ENCODE results near the gene SLC30A10.
"Not testable (repeated sequence)": the region's sequence is repeated elsewhere in the genome, so short reads cannot be mapped to it uniquely, and the experiment has no call there.

Gene SLC30A10

DNA sequence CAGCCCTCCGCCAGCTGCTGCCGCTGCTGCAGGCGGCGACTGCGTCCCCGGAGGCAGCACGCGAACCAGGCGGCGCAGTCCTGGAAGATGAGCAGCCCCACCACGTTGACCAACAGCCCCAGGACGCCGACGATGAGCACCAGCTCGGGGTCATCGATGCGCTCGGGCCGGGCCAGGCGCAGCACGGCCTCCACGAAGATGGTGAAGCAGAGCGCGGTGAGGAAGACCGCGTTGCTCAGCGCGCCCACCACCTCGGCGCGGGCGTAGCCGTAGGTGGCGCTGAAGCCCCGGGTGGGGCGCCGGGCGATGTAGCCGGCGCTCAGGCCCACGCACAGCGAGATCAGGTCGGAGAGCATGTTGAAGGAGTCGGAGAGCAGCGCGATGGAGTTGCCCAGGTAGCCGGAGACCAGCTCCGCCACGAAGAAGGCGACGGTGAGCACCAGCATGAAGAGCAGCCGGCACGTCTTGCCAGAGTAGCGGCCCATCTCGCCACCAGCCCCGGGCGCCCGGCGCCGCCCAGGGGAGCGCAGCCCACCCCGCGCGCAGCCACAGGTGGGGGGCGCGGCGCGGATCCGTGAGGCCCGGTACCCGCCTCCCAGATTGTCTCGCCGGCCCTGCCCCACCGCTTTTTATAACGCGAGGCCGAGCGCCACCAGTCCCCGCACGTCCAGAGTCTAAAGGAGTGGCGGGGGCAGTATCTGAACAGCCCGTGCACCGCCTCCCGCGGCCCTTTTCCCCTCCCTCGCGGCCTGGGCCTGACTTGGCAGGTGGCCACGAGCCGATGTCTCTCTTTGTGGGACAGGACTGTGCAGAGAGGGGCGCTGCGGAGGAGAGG, at the start of gene SLC30A10:
SLC30A10 (minus strand) TSS at position 602 of the 835 bp plus-strand sequence; CDS start at position 485, 117 bp downstream.
- no peak for FAIRE-seq

DNA sequence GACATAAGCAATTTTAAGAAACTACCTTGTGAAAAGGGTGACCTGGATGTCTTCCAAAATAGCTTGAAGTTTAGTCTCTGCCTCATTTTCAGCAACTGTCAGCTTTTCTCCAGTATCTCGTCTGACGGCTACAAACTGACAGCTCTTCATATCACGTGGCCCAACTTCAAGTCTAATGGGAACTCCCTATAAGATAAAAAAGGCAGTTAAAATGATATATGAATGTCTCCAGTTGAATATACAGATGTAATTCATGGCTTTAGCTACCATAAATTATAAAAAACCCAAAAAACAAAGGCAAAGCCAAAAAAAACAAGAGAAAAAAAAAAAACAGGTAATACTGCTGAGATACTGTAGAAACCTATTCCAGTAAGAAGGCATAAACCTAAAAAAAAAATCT, 44.9 kb upstream of the SLC30A10 start:
- no peak for FAIRE-seq

DNA sequence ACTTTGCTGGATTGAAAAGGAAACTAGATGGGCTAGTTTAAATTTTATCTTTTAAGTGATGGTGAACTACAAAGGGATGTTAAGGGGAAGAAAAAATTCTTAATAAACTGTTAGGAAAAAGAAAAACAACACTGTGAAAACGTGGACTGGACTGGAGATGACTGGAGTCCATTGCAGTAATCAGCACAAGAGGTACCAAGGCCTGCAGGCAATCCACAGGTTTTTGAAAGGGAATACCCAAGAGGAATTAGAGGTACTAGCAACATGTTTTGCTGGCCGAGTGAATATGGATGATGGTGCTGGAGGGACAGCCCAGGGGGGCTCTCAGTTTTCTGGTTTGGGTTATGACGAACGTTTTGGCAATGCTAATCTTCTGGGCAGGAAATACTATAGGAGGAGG, 39.0 kb upstream of the SLC30A10 start:
- no peak for FAIRE-seq

DNA sequence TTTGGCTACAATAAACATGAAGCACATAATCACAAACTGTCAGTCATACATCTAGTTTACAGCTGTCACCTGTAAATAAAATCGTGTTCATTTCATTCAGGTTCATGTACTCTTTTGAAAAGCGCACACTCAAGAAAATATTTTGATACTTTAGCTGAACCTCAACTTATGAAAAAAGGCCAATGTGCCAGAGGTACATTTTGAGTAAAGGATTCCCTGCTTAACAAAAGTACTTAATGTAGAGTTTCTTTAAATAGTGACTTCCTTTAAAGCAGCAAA, 37.7 kb upstream of the SLC30A10 start:
- no peak for FAIRE-seq

DNA sequence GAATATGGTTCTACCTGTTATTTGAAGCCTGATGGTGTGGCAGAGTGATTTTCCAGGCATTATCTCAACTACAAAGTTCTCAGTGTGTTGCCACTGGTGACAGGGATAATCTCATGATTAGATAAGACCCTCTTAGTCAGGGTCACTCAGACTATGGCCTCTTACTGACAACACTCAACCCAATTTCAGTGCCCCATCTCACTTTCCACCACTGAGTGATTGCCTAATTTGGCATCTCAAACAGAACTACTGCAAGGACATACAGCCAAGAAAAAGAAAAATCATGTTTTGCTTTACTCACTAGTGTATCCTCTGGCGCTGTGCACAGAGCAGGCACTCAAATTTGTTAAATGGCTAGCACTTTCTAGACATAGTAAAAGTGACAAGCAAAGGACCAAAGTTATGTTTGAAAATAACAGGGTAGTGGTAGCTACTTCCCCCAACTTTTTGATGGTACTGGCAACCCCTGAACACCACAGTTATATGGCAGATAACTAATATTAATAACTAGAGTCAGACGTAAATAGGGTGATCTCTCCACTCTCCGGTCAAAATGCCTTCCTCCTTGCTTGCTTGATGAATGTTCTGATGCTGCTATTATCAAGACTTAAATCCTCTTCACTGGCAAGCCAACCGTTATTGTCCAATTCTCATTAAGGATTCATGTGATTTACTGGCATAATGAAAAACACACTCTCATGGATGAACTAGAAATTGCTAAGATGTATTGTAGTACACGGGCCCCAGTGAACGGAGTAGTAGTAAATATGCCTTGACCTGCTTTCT, 37.1 kb upstream of the SLC30A10 start:
- no peak for FAIRE-seq

DNA sequence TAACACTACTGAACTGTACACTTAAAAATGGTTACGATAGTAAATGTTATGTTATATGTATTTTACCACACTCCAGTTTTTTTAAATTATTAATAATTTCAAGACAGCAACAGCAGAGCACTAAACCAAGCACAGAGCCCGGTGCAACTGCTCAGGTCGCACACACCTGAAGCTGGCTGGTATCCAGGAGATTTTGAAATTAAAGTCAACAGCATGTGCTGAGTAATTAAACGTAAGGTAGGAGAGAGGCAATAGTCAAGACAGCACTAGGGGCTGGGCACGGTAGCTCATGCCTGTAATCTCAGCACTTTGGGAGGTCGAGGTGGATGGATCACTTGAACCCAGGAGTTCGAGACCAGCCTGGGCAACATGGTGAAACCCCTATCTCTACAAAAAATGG, 35.1 kb upstream of the SLC30A10 start:
- FAIRE-seq = no peak

DNA sequence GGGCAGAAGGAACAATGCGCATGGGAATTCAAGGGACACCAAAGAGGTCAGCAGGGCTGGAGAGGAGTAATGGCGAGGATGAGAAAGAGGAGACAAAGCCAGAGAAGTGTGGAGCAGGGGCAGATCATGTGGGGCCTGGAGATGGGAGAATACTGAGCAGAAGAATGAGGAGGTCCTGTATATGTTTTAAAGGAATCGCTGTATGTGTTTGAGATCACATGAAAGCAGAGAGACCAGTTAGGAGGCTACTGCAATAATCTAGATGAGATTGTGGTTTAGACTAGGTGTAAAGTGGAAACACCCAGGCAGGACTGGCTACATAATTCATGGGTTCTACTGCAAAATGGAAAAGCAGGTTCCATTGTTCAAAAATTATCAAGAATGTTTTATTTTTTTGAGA, 33.3 kb upstream of the SLC30A10 start:
- no peak for FAIRE-seq

DNA sequence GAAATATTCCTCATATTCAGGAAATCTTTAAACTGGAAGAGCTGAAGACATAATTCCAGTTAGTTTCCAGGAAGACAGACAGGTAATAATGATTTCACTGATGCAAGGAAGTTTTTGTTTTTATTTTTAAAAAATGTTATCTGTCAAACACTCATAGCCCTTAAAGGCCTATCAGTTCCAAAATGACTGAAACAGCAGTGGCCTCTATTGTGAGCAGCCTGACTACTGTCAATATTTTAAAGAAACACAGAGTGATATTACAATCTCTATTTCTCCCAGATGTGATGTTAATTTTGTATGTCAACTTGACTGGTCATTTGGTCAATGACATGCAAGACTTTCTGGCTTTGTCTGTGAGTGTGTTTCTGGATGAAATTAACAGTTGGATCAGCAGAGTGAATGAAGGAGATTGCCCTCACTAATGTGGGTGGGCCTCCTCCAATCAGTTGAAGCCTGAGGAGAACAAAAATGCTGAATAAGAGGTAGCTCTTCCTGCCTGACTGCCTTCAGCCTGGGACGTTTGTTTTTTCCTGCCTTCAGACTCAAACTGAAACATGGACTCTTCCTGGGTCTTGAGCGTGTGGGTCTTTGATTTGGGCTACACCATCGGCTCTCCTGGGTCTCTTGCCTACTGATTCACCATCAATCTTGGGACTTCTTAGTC, 31.3 kb upstream of the SLC30A10 start:
- FAIRE-seq = no peak

DNA sequence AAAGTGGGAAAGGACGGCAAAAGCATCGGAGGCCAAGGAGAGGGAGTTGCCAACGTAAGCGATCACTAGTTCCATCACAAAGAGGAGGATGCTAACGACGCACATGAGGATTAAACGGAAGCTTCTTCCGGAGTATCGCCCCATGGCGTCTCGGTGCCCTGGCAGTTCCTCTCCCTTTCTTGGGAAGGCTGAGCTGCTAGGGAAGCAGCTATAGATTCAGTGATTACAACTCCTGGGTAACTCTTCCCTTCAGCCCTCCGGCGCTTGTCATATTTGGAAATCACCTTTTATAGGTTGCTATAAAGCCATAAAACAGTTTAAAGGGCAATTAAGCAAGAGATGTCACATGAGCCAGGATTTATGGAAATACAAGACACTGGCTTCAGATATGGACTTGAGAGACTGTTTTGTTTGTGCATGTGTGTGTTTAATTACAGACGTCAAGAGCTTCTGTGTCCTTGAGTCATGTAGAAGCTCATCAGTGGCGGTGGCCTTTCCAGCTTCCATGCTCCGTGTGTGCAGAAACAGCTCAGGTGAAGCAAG, 30.6 kb upstream of the SLC30A10 start:
- FAIRE-seq = no peak

DNA sequence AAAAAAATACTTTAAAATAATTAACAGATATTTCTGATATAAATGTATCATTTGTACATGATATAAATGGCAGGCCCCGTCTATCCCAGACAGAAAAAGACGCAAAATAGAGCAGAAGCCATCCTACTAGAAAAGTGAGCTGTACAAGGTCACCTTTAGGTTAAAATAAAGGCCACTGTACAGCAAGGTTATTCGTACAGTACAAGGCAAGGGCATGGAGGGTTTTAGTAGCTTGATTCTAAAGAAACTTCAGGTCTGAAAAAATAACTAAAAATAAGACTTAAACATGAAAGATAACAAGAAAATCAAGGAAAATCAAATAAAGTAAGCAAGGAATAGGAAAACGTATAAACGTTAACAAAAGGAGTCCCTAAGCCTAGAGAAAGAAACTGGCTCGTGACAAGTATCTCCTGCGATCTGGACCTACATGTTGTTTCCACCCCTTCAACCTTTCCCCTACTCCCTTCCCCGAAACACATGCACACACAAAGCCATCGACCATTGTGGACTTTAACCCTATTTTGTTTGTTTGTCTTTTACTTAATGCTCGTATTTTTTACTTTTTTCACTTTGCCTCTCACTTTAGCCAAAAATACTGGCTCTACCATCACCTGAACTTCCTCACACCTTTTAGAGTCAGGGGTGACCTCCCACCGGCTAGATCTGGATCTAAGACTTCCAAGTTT, 26.5 kb upstream of the SLC30A10 start:
- no peak for FAIRE-seq

DNA sequence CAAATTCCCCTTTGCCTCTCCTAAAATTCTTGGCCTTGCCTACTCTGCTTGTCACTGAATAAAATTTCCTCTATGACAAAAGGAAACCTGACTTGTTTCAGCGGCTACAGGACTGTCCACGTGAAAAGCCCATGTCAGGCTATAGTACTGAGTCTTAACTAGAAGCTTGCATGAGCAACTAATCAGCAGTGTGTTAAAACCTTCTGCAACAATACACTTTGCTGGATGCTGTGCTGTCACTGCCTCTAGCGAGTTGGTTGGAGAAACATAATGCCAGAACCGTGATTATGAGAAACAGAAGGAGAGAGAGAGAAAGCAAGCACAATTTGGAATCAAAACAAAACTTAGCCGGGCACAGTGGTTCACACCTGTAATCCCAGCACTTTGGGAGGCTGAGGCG, 25.7 kb upstream of the SLC30A10 start:
- no peak for FAIRE-seq

DNA sequence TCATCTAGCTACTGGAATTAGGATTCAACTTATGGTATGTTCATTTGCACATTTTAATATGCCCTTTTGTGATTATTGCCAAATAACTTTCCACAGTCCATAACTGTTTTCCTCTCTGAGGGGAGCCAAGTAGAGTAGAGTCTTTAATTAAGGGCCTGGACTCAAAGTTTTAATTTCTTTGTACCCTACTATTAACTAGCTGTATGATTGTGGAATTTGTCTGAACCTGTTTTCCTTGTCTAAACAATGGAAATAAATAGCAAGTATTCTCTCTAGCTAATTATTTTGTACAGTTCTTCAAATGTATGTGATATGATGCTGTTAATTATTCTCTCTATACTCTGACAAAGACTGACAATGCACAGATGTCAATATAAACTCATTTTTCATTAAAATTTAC, 24.0 kb upstream of the SLC30A10 start:
- FAIRE-seq = no peak

DNA sequence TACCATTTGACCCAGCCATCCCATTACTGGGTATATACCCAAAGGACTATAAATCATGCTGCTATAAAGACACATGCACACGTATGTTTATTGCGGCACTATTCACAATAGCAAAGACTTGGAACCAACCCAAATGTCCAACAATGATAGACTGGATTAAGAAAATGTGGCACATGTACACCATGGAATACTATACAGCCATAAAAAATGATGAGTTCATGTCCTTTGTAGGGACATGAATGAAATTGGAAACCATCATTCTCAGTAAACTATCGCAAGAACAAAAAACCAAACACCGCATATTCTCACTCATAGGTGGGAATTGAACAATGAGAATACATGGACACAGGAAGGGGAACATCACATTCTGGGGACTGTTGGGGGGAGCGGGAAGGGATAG, 20.9 kb upstream of the SLC30A10 start:
- not testable (repeated sequence) for FAIRE-seq

DNA sequence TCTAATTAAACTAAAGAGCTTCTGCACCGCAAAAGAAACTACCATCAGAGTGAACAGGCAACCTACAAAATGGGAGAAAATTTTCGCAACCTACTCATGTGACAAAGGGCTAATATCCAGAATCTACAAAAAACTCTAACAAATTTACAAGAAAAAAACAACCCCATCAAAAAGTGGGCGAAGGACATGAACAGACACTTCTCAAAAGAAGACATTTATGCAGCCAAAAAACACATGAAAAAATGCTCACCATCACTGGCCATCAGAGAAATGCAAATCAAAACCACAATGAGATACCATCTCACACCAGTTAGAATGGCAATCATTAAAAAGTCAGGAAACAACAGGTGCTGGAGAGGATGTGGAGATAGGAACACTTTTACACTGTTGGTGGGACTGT, 20.4 kb upstream of the SLC30A10 start:
- FAIRE-seq = not testable (repeated sequence)

DNA sequence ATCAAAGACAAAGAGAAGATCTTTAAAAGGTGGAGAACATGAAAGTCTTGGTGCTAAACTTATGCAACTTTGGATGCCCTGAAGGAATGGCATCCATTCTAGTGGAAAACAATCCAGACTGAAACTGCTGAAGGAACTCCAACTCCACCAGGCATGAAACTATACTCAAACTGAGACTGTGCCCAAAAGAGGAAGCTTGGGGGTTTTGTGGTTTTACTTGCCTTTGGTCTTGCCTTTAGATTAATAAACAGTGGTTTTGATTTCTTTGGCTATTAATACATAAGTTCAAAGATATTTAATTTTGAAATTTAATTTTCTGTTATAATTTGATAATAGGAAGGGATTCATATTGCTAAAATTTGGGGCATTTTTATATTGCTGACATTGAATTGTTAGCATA, 17.4 kb upstream of the SLC30A10 start:
- no peak for FAIRE-seq

DNA sequence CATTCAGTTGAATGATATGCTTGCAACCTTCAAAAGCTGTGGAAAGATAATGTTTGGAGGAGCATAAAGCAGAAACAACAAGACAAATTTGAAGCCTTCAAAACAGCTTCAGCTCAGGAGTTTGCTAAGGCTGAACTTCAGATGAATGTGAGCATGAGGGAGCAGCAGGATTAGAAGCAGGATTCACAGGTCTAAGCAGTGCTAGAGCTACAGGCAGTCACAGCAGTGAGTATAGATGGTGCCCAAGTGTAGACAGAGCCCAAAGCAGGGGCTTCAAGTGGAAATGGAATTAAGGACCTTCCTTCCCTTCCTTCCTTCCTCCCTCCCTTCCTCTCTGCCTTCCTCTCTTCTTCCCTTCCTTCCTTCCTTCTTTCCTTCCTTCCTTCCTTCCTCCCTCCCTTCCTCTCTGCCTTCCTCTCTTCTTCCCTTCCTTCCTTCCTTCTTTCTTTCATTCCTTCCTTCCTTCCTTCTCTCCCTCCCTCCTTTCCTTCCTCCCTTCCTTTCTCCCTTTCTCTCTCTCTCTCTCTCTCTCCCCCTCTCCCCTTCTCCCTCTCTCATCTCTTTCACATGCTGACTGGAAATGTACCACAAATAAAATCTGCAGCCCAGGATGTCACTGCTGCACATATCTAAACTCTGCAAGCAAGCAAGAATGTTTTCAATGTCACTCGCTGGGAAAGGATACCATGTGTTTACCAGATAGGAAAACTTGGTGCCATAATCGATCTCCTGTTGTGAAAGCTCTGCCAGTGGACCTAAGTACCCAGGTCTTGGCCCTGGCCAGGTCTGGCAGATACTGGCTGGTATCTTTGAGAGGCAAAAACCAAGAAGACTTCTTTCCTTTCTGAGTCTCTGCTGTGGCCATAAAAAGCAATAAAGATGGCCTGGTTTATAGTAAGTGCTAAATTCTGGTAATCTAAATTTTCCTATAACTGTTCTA, 13.1 kb upstream of the SLC30A10 start:
- FAIRE-seq = no peak

DNA sequence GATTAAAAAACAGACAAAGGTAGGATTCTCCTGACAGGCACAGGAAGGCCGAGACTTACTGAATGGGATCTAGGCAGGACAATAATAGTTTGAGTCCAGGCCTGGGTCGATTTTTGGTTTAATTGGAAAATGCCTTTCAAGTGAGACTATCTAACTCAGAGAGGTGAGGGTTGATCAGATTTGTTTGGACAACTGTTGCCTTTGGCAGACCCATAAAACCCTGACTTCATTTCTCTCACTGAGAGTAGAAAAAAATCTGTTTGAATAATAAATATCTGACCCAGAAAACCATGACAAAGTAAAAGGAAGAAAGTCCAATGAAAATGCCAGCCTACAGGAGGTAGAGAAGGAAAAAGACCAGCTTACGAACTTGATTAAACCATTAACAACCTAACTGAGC, 12.3 kb upstream of the SLC30A10 start:
- no peak for FAIRE-seq

DNA sequence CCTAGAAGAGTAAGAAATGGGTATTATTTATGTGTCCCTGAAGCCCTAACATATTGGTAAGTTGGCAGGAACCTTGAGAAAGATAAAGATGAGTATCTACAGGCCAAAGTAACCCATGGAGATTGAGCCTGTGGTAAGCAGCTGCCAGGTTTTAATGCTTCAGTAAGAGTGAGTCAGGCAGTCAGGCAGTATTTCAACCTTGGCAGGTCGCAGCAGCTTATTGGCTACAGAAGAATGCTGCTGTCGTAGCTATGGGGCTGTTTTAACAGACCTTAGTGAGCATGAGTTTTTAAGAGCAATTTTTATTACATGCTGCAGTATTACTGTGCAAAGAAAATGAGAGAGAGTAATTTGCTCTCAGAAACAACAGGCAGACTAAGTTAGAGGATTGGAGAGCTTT, 10.3 kb upstream of the SLC30A10 start:
- no peak for FAIRE-seq

DNA sequence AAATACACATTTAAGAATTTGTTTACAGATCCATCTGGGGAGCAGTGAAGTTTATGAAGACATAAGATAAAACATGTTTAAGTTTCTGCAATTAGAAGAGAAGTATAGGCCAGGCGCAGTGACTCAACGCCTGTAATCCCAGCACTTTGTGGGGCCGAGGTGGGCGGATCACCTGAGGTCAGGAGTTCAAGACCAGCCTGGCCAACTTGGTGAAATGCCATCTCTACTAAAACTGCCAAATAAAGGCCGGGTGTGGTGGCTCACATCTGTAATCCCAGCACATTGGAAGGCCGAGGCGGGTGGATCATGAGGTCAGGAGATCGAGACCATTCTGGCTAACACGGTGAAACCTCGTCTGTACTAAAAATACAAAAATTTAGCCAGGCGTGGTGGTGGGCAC, 5.4 kb upstream of the SLC30A10 start:
- FAIRE-seq = not testable (repeated sequence)

DNA sequence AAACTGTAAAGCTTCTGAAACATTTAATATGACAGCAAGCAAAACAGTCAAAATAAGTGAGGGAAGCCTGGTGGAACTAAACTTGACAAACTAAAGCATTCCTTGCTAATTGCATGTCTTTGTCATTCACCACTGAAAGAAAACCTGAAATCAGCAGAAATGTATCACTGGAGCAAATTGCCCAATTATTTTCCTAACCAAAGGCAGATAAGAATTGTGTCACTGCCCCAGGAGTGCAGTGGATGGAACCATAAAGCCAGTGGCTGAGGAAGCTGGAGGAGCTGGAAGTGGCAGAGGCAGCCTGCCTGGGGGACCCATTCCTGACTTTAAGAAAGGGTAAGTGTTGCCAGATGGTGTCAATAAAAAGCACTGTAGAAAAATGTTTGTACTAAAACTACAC, 2.7 kb upstream of the SLC30A10 start:
- FAIRE-seq = no peak

DNA sequence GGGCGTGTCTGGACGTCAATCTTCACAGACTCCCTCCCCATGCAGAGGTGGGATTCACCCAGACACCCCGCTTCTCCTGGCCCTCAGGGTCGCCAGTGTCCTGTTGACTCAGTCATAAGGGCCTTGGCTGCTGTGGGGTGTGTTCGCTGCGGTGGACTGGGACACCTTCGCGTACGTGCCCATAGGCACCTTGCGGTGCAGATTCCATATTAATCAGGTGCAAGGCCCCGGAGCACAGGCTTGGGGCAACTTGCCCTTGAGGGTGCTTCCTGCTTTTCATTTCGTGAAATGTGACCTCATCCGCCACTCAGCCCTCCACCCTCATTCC, 398 bp upstream of the SLC30A10 start:
- FAIRE-seq = no peak
